Stomach (tissue), 9 donors: ENCODE measurements around the gene GPR153. TPM values are rescaled to one million over a fixed set of nuclear protein-coding genes. Genes with fewer than 3 reads are reported as not detected.

Experiments used
- DNase-seq, 2 donors: peaks; one replicate each; pipeline versions ENCODE4 v3.0.0 to v3.0.0-alpha.2; 2013 to 2019
- H3K27ac ChIP-seq, 5 donors: fragments of 200-600 bp in 4 of 5; sonication (generic) in 4 of 5; one replicate each; pipeline ENCODE4 v1.5.1; 2013 to 2019; ENCODE audit warnings: mild to moderate bottlenecking in 1 of 5, moderate library complexity in 1 of 5
- H3K27me3 ChIP-seq, 3 donors: fragments of 200-600 bp; sonication (generic); one replicate each; pipeline ENCODE4 v1.5.1; 2017 to 2019; ENCODE audit warnings: mixed run types in 1 of 3
- H3K36me3 ChIP-seq, 4 donors: fragments of 200-600 bp; sonication (generic); 1 replicate in 3 of 4; 2 replicates in 1 of 4; pipeline ENCODE4 v1.5.1; 2016 to 2019
- H3K4me1 ChIP-seq, 4 donors: fragments of 200-600 bp; sonication (generic); one replicate each; pipeline ENCODE4 v1.5.1; 2016 to 2019
- H3K4me3 ChIP-seq, 4 donors: fragments of 200-600 bp; sonication (generic) in 3 of 4; one replicate each; pipeline ENCODE4 v1.5.1; 2016 to 2019; ENCODE audit warnings: mild to moderate bottlenecking in 1 of 4
- H3K9me3 ChIP-seq, 4 donors: fragments of 200-600 bp; sonication (generic); one replicate each; pipeline ENCODE4 v1.5.1; 2016 to 2019
- EP300 ChIP-seq: sonication (generic); formaldehyde crosslinking; IDR thresholded peaks from one replicate; pipeline ENCODE4 v1.6.1; 2017; ENCODE audit warnings: antibody characterized with exemption
- POLR2A ChIP-seq, 4 donors: fragments of 450-650 bp; IDR thresholded peaks; one replicate each; pipeline ENCODE4 v1.6.1; 2016; ENCODE audit warnings: antibody characterized with exemption in 4 of 4, control low read depth in 2 of 4, mild to moderate bottlenecking in 1 of 4, moderate library complexity in 1 of 4
- POLR2AphosphoS5 ChIP-seq, 3 donors: sonication (generic); formaldehyde crosslinking; IDR thresholded peaks; one replicate each; pipeline ENCODE4 v1.6.1; 2016; ENCODE audit warnings: antibody characterized with exemption in 3 of 3
- WGBS, 5 donors: extraction: QIAGEN DNeasy Blood & Tissue Kit in 3 of 5; methylation state at CpG; one replicate each; pipeline versions ENCODE4 v1.1.5 to v1.1.7; 2013 to 2018; 5-methylcytosine and 5-hydroxymethylcytosine counted together
- intact Hi-C: fragments of 100-400 bp; cut with DNase I; formaldehyde crosslinking; loops from one replicate; pipeline ENCODE4 v1.15.1; 2023; ENCODE audit warnings: low total_unique reads
- polyA plus RNA-seq, 3 donors: library from polyadenylated mRNA; stranded (reverse); fragments of 200-250 nt; gene quantifications; one replicate each; pipeline ENCODE4 v1.2.3, GENCODE V29; 2013
- total RNA-seq, 5 donors: library from RNA; depleted of rRNA; stranded (reverse); fragments of >200 nt; gene quantifications; one replicate each; pipeline versions ENCODE4 v1.1.0 to v1.2.3, GENCODE V29; 2014 to 2016
- TF ChIP-seq, protein P1 (sequence below), 7 experiments: fragments of 450-650 bp in 4 of 7; fragments of 200-600 bp in 3 of 7; sonication (generic) in 3 of 7; IDR thresholded peaks; one replicate each; pipeline ENCODE4 v1.5.1; 2016 to 2019; ENCODE audit warnings: antibody characterized with exemption in 7 of 7, control low read depth in 2 of 7, mild to moderate bottlenecking in 1 of 7
- donor health status: healthy with polysubstance abuse.
- donor health status: Bipolar disorder and iron deficiency.
- donor health status: healthy.

Gene GPR153
- total and polyA plus RNA-seq, 8 donors, result 1.8 to 63.1 (median 2.8) TPM

DNA sequence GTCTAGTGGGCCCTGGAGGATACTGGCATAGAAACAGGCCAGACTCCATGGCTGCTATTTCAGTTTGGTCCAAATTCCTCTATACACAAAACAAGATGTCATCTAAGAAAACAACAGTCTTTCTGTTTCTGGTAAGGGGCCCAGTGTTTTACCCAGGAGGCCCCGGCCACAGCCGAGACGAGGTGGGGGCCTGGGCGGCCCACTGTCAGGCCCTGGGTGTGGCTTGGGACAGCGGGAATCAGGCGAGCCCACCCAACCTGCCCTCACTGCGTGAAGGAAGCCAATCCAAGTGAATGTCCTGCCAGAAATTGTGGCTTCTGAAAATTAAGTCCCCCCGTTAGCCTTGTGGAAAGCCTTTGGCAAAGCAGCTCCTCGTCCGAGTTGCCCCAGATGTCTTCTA, 31.2 kb upstream of the GPR153 start:
- 75 to 94% (median 79%) methylated on average over 10 of the region's 10 CpGs for WGBS, 5 donors
- H3K9me3 ChIP-seq, result no peaks in the 10 kb centered on the region
- peak overlapping the region in 1 of 5 donors; percentile 24 for H3K27ac ChIP-seq

DNA sequence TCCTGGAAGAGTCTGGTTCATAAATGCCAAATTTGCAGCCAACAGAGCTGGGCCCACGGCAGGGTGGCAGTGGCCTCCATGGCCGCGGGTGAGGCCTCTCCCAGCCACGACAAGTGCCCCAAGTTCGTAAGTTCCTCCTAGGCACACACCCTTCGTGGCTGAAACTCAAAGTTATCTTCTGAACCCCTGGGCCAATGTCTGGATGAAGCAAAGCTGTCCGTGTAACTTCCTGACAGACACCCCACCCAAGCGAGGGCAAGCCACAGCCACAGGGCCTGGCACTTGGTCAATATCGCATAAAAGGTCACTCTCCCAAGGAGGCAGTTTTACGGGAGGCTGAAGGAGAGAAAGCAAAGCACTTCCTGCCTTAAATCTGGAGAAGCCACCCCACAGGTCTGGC, 27.8 kb upstream of the GPR153 start:
- Histone ChIP-seq H3K27me3 (no peaks in the 10 kb centered on the region), H3K27ac (peak overlapping the region in 1 of 5 donors; percentile 53), H3K9me3 (no peaks in the 10 kb centered on the region), H3K36me3 (peaks cover 2 to 14% (median 5%) of the 10 kb centered on the region in 4 donors), H3K4me3 (no peak overlapping the region), H3K4me1 (peaks cover 0 to 21% (median 12%) of the 10 kb centered on the region in 4 donors)
- TF ChIP-seq POLR2A (IDR thresholded peaks at IDR 0.05), result no peak
- TF ChIP-seq, protein P1, sequence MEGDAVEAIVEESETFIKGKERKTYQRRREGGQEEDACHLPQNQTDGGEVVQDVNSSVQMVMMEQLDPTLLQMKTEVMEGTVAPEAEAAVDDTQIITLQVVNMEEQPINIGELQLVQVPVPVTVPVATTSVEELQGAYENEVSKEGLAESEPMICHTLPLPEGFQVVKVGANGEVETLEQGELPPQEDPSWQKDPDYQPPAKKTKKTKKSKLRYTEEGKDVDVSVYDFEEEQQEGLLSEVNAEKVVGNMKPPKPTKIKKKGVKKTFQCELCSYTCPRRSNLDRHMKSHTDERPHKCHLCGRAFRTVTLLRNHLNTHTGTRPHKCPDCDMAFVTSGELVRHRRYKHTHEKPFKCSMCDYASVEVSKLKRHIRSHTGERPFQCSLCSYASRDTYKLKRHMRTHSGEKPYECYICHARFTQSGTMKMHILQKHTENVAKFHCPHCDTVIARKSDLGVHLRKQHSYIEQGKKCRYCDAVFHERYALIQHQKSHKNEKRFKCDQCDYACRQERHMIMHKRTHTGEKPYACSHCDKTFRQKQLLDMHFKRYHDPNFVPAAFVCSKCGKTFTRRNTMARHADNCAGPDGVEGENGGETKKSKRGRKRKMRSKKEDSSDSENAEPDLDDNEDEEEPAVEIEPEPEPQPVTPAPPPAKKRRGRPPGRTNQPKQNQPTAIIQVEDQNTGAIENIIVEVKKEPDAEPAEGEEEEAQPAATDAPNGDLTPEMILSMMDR (IDR thresholded peaks at IDR 0.05), result no peak
- no peak for TF ChIP-seq POLR2AphosphoS5 (IDR thresholded peaks at IDR 0.05)
- TF ChIP-seq EP300, result no peak
- WGBS, 5 donors, result 78 to 85% (median 81%) methylated on average over 10 of the region's 10 CpGs
- no peak for DNase-seq
- intact Hi-C loops, result no loop called here

More for the DNA sequence above, 31.2 kb upstream of the GPR153 start:
- intact Hi-C loops, result no loop called here
- H3K4me1 ChIP-seq, result peaks cover 0 to 19% (median 10%) of the 10 kb centered on the region in 4 donors
- no peak overlapping the region for H3K4me3 ChIP-seq
- no peaks in the 10 kb centered on the region for H3K27me3 ChIP-seq
- peaks cover 5 to 26% (median 17%) of the 10 kb centered on the region in 4 donors for H3K36me3 ChIP-seq
- DNase-seq, result no peak
- TF ChIP-seq, protein P1 (IDR thresholded peaks at IDR 0.05), result no peak
- TF ChIP-seq POLR2AphosphoS5 (IDR thresholded peaks at IDR 0.05) (no peak), POLR2A (IDR thresholded peaks at IDR 0.05) (no peak), EP300 (no peak)

DNA sequence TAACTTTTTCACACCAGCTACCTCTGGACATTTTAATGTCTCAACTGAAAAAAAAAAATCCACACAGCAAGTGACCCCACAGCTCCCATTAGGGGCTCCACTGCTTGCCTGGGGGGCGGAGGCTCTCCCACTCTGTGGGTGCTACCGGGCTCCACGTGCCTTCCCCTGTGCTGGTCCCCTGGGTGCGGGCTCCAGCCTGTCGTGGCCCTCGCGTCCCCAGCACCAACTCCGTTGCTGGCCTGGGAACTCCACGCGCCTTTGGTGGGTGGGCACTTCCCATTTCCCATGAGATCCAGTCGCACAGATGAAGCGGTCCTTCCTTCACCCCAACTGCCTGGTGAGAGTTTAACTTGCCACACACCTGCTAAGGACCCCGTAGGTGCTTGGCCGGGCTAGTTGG, 27.1 kb upstream of the GPR153 start:
- no peaks in the 10 kb centered on the region for H3K27me3 ChIP-seq
- no peaks in the 10 kb centered on the region for H3K9me3 ChIP-seq
- peaks cover 0 to 8% (median 0%) of the 10 kb centered on the region in 4 donors for H3K36me3 ChIP-seq
- TF ChIP-seq, protein P1 (IDR thresholded peaks at IDR 0.05), result no peak
- TF ChIP-seq POLR2AphosphoS5 (IDR thresholded peaks at IDR 0.05) (no peak), EP300 (no peak), POLR2A (IDR thresholded peaks at IDR 0.05) (no peak)
- no peak for DNase-seq
- peaks cover 0 to 21% (median 12%) of the 10 kb centered on the region in 4 donors for H3K4me1 ChIP-seq
- intact Hi-C loops, result no loop called here
- WGBS, 5 donors, result 87 to 97% (median 93%) methylated on average over 12 to 14 of the region's 14 CpGs
- H3K4me3 ChIP-seq, result no peak overlapping the region
- peak overlapping the region in 1 of 5 donors; percentile 53 for H3K27ac ChIP-seq

DNA sequence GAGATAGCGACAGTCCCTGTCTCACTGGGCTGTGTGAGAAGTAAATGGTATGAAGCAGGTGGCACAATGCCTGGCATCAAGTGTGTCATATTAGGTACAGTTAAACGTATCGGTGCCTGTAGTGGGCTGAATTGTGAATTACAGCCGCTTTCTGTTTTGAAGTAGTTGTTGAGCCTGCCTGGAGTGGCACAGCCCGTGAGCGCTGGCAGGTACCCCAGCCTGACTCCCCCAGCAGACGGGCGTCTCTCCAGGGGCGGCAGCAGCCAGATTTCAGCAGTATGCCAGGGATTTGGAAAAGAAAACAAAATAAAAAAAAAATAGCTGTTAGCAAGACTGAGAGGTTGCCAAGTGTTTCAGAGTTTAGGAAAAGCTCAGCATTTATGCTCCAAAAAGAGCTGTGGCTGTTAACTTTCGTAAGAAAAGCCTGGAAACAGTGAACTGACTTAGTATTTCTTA, 26.6 kb upstream of the GPR153 start:
- H3K27me3 ChIP-seq, result no peaks in the 10 kb centered on the region
- peaks cover 0 to 21% (median 12%) of the 10 kb centered on the region in 4 donors for H3K4me1 ChIP-seq
- no peak overlapping the region for H3K4me3 ChIP-seq
- 70 to 82% (median 78%) methylated on average over 10 of the region's 10 CpGs for WGBS, 5 donors
- H3K27ac ChIP-seq, result peak overlapping the region in 1 of 5 donors; percentile 53
- no peaks in the 10 kb centered on the region for H3K9me3 ChIP-seq
- DNase-seq, result peak in 1 of 2 donors; percentile 61
- H3K36me3 ChIP-seq, result peaks cover 0 to 7% (median 0%) of the 10 kb centered on the region in 4 donors
- intact Hi-C loops, result no loop called here
- TF ChIP-seq, protein P1 (IDR thresholded peaks at IDR 0.05), result no peak
